ENCODE measurements around the gene TRIM9.

The TRIM9 gene

DNA sequence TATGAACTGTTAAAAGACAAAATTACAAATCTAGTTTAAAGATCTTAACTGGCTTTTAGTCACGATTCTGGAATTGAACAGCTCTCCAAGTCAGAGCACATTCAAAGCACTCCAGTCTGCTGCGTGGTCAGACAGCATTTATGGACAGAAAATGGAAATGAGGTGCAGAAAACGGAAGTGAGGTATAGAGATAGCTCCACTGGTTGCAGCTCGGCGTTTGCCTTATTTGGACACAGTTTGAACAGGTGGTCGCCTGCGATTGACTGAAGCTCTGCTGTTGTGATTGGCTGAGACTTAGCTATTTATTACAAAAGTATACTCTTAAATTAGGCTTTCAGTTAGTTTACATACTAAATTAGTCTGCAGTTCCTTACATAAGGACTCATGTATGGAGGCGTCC, 28.3 kb downstream of the TRIM9 start:
- no peak for TF ChIP-seq CTCF (IDR thresholded peaks at IDR 0.05; ENCODE audit: borderline replicate concordance, insufficient read depth, low read depth, low read length)
- H3K4me3 ChIP-seq (ENCODE audit: low read depth, low read length), result no peak overlapping the region

DNA sequence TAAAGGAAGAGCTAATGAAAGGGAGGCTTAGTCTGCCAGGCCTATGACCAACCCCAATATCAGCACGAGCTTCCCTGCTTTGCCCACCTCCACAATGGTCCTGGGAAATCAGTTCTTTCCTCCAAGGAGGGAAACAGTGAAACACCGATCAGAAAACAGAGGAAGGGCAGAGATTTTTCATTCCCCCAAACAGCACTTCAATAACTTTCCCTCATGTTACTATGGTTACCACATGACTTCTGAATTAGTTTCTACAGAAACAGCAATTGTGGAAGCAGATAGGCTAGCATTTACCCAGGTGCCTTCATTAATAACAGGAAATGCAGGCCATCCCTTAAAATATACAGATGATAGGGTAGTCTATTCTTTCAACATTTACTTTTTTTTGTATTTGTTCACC, 35.9 kb downstream of the TRIM9 start:
- no peak overlapping the region for H3K4me3 ChIP-seq (ENCODE audit: low read depth, low read length)
- no peak for TF ChIP-seq CTCF (IDR thresholded peaks at IDR 0.05; ENCODE audit: borderline replicate concordance, insufficient read depth, low read depth, low read length)

GRCh38 chr14:51058382-51058781, 36.5 kb downstream of the TRIM9 start:
- TF ChIP-seq CTCF (IDR thresholded peaks at IDR 0.05; ENCODE audit: borderline replicate concordance, insufficient read depth, low read depth, low read length), result no peak
- H3K4me3 ChIP-seq (ENCODE audit: low read depth, low read length), result no peak overlapping the region

- no peak for TF ChIP-seq CTCF (IDR thresholded peaks at IDR 0.05; ENCODE audit: borderline replicate concordance, insufficient read depth, low read depth, low read length)
- H3K4me3 ChIP-seq (ENCODE audit: low read depth, low read length), result no peak overlapping the region
These were observed 38.5 kb downstream of the TRIM9 start for GRCh38 chr14:51056421-51056820.

DNA sequence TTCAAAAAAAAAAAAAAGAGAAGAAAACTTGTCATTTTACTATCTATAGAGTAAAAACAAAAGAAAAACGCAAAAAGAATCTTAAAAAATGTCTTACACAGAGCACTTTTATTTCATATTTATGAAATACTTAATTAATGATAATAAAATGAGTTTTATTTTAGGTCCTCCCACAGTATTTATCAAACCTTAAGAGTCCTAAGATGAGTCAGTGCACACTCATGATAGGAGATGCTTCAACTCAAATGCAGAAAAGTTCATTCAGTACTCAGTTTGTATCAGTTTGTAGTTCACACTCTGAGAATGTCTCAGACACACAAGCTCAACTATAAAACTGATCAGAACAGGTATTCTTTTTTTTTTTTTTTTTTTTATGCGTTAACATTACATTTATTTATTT, 41.7 kb downstream of the TRIM9 start:
- no peak for TF ChIP-seq CTCF (IDR thresholded peaks at IDR 0.05; ENCODE audit: borderline replicate concordance, insufficient read depth, low read depth, low read length)
- no peak overlapping the region for H3K4me3 ChIP-seq (ENCODE audit: low read depth, low read length)

DNA sequence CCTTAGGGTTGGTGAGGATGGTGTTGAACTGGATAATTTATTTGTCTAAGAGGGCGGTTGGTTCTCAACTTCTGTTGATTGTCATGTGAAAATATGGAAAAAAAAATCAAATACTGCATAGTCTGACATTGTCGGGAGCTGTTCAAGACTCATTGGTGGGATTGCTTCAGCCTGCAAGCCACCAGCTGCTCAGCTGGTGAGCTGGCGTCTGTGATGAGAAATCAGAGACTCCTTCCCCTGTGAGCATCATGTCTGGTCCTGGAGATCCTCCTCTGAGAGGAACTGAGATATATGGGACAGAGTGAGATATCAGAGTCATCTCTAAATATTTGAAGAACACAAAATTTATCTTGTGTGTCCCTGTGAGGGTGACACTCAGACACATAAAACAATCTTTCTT, 49.9 kb downstream of the TRIM9 start:
- no peak for TF ChIP-seq CTCF (IDR thresholded peaks at IDR 0.05; ENCODE audit: borderline replicate concordance, insufficient read depth, low read depth, low read length)
- H3K4me3 ChIP-seq (ENCODE audit: low read depth, low read length), result no peak overlapping the region

GRCh38 chr14:51041883-51042282, 53.0 kb downstream of the TRIM9 start:
- no peak overlapping the region for H3K4me3 ChIP-seq (ENCODE audit: low read depth, low read length)

More at GRCh38 chr14:51041883-51042282, 53.0 kb downstream of the TRIM9 start:
- TF ChIP-seq CTCF (IDR thresholded peaks at IDR 0.05; ENCODE audit: borderline replicate concordance, insufficient read depth, low read depth, low read length), result no peak

Measured in GM12875 (cell line).